HepG2 (cell line): ENCODE measurements around the gene MRPS34. TPM values are rescaled to one million over a fixed set of nuclear protein-coding genes. Genes with fewer than 3 reads are reported as not detected.

Experiments
- HDAC2 ChIP-seq: sonication (generic); formaldehyde crosslinking; IDR thresholded peaks from 2 replicates; pipeline ENCODE4 v1.4.0; 2020; ENCODE audit warnings: missing genetic modification reagents
- HOXA9 ChIP-seq: sonication (generic); formaldehyde crosslinking; IDR thresholded peaks from 2 replicates; pipeline ENCODE4 v1.8.1; 2022; ENCODE audit warnings: missing genetic modification reagents, mild to moderate bottlenecking, moderate library complexity, borderline replicate concordance
- KDM5B ChIP-seq: sonication (generic); formaldehyde crosslinking; IDR thresholded peaks from 2 replicates; pipeline ENCODE4 v1.4.0; 2020; ENCODE audit warnings: missing genetic modification reagents, mild to moderate bottlenecking, borderline replicate concordance
- STAT5B ChIP-seq: sonication (generic); formaldehyde crosslinking; IDR thresholded peaks from 2 replicates; pipeline ENCODE4 v1.4.0; 2020; ENCODE audit warnings: missing genetic modification reagents
- ZNF775 ChIP-seq: sonication (generic); formaldehyde crosslinking; IDR thresholded peaks from 2 replicates; pipeline ENCODE4 v1.4.0; 2020; ENCODE audit warnings: missing genetic modification reagents, mild to moderate bottlenecking, moderate library complexity, borderline replicate concordance
- ZNF816 ChIP-seq: sonication (generic); formaldehyde crosslinking; IDR thresholded peaks from 2 replicates; pipeline ENCODE4 v1.8.0; 2022; ENCODE audit warnings: missing genetic modification reagents, mild to moderate bottlenecking, borderline replicate concordance
- polyA plus RNA-seq, 8 experiments: library from polyadenylated mRNA; depleted of rRNA in 3 of 8; stranded (reverse) in 7 of 8; unstranded in 1 of 8; fragments of >200 nt; fragmentation: Illumina TruSeq in 4 of 8; extraction: Trizol in 4 of 8; gene quantifications; 2 replicates each; pipeline versions ENCODE4 v1.2.1 to v1.2.3, GENCODE V29; 2011 to 2016; ENCODE audit warnings: low read depth in 4 of 8, missing spikeins in 1 of 8, mixed read lengths in 1 of 8; ENCODE audit not compliant: insufficient read depth in 1 of 8
- total RNA-seq, 5 experiments: library from RNA; depleted of rRNA; stranded (reverse); fragments of >200 nt; fragmentation: Illumina TruSeq; extraction: Trizol; gene quantifications; 2 replicates each; pipeline ENCODE4 v1.2.3, GENCODE V29; 2016; ENCODE audit warnings: low read depth in 1 of 5
- TF ChIP-seq, protein P1 (sequence below): sonication (generic); formaldehyde crosslinking; IDR thresholded peaks from 2 replicates; pipeline ENCODE4 v1.4.0; 2020; ENCODE audit warnings: mild to moderate bottlenecking, missing genetic modification reagents
- TF ChIP-seq, protein P2 (sequence below): sonication (generic); formaldehyde crosslinking; IDR thresholded peaks from 2 replicates; pipeline ENCODE4 v1.5.0; 2020; ENCODE audit warnings: mild to moderate bottlenecking, missing genetic modification reagents, borderline replicate concordance
- TF ChIP-seq, protein P3 (sequence below): sonication (generic); formaldehyde crosslinking; IDR thresholded peaks from 2 replicates; pipeline ENCODE4 v1.4.0; 2020; ENCODE audit warnings: mild to moderate bottlenecking, missing genetic modification reagents
- TF ChIP-seq, protein P4 (sequence below): sonication (generic); formaldehyde crosslinking; conservative IDR thresholded peaks from 2 replicates; pipeline ENCODE4 v1.4.0; 2020; ENCODE audit warnings: missing genetic modification reagents

Gene MRPS34
- total and polyA plus RNA-seq, 2 of the 13 experiments (the other 11 are each of a cell fraction or from before 2014, with no cell fraction given): 63.5 to 131 TPM

DNA sequence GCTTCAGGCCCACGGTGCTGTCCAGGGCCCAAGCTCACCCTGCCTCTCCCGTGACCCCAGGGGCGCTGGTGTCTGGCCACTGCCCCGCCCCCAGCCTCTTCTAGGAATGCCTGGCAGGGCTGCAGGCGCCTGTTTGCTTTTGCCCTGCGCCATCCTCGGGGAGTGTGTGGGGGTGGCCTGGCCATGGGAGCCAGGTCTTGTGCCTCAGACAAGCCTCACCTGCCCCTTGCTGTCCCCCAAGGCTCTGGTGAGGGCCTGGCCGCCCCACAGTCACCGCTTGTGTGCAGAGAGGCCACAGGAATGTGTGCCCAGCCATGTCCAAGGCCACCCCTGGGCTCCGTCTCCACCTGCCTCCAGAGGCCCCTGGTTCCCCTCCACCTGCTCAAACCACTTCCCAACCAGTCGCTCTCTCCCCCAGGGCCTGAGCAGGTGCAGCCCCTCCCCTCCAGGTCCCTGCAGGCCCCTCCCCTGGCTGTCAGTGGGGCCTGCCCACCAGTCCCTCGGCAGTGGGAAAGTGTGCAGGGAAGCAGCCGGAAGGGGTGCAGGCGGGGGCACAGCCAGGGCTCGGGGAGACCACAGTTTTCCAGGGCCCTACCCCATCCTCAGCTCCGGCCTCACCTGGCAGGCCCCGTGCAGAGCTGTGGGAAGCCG lies 21.4 kb upstream of the MRPS34 start (continued):
- TF ChIP-seq, protein P1, sequence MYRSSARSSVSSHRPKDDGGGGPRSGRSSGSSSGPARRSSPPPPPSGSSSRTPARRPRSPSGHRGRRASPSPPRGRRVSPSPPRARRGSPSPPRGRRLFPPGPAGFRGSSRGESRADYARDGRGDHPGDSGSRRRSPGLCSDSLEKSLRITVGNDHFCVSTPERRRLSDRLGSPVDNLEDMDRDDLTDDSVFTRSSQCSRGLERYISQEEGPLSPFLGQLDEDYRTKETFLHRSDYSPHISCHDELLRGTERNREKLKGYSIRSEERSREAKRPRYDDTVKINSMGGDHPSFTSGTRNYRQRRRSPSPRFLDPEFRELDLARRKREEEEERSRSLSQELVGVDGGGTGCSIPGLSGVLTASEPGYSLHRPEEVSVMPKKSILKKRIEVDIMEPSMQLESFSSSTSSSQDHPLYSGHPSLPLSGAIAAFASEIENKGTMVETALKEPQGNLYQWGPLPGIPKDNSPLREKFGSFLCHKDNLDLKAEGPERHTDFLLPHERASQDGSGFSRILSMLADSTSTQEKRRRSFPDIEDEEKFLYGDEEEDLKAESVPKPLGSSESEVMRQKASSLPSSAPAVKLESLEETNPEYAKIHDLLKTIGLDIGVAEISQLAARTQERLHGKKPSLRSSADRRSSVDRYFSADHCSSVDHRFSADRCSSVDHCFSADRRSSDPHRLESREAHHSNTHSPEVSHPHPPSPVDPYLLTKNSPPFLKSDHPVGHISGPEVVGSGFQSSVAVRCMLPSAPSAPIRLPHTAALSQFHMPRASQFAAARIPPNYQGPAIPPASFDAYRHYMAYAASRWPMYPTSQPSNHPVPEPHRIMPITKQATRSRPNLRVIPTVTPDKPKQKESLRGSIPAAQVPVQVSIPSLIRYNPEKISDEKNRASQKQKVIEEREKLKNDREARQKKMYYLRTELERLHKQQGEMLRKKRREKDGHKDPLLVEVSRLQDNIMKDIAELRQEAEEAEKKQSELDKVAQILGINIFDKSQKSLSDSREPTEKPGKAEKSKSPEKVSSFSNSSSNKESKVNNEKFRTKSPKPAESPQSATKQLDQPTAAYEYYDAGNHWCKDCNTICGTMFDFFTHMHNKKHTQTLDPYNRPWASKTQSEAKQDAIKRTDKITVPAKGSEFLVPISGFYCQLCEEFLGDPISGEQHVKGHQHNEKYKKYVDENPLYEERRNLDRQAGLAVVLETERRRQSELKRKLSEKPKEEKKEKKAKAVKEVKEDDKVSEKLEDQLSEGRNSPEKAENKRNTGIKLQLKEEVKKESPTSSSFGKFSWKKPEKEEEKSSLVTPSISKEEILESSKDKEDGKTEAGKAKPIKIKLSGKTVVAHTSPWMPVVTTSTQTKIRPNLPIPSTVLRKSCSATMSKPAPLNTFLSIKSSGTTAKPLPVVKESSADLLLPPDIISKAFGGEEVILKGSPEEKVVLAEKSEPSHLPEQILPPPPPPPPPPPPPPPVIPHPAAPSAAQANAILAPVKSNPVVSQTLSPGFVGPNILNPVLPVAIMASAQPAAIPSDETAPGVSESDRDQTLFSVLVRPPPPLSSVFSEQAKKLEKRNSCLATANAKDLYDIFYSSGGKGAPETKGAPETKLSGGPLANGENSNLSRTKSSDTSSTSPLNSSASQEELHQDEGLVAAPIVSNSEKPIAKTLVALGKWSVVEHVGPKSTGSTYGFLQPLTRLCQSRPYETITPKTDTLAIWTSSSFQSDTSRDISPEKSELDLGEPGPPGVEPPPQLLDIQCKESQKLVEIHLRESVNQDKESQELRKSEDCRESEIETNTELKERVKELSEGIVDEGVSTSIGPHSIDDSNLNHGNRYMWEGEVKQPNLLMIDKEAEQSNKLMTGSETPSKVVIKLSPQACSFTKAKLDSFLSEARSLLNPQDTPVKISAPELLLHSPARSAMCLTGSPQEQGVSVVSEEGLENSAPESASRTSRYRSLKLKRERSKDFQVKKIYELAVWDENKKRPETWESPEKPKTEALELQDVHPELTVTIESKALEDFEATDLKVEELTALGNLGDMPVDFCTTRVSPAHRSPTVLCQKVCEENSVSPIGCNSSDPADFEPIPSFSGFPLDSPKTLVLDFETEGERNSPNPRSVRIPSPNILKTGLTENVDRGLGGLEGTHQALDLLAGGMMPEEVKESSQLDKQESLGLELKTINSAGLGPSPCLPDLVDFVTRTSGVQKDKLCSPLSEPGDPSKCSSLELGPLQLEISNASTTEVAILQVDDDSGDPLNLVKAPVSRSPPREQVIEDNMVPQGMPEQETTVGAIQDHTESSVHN (CRISPR knock-in tag): 0 out of 2 replicates have a peak, but pooled peaks have one; percentile 31
- TF ChIP-seq, protein P2, sequence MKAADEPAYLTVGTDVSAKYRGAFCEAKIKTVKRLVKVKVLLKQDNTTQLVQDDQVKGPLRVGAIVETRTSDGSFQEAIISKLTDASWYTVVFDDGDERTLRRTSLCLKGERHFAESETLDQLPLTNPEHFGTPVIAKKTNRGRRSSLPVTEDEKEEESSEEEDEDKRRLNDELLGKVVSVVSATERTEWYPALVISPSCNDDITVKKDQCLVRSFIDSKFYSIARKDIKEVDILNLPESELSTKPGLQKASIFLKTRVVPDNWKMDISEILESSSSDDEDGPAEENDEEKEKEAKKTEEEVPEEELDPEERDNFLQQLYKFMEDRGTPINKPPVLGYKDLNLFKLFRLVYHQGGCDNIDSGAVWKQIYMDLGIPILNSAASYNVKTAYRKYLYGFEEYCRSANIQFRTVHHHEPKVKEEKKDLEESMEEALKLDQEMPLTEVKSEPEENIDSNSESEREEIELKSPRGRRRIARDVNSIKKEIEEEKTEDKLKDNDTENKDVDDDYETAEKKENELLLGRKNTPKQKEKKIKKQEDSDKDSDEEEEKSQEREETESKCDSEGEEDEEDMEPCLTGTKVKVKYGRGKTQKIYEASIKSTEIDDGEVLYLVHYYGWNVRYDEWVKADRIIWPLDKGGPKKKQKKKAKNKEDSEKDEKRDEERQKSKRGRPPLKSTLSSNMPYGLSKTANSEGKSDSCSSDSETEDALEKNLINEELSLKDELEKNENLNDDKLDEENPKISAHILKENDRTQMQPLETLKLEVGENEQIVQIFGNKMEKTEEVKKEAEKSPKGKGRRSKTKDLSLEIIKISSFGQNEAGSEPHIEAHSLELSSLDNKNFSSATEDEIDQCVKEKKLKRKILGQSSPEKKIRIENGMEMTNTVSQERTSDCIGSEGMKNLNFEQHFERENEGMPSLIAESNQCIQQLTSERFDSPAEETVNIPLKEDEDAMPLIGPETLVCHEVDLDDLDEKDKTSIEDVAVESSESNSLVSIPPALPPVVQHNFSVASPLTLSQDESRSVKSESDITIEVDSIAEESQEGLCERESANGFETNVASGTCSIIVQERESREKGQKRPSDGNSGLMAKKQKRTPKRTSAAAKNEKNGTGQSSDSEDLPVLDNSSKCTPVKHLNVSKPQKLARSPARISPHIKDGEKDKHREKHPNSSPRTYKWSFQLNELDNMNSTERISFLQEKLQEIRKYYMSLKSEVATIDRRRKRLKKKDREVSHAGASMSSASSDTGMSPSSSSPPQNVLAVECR (CRISPR knock-in tag): peak; percentile 80; the same call in 1 of the 2 replicates
- TF ChIP-seq HDAC2 (CRISPR knock-in tag) (peak; percentile 53; the same call in 1 of the 2 replicates), HOXA9 (no peak), STAT5B (no peak), KDM5B (CRISPR knock-in tag) (peak; percentile 30; the same call in 1 of the 2 replicates), ZNF775 (CRISPR knock-in tag) (no peak), ZNF816 (CRISPR knock-in tag) (no peak)
- TF ChIP-seq, protein P3, sequence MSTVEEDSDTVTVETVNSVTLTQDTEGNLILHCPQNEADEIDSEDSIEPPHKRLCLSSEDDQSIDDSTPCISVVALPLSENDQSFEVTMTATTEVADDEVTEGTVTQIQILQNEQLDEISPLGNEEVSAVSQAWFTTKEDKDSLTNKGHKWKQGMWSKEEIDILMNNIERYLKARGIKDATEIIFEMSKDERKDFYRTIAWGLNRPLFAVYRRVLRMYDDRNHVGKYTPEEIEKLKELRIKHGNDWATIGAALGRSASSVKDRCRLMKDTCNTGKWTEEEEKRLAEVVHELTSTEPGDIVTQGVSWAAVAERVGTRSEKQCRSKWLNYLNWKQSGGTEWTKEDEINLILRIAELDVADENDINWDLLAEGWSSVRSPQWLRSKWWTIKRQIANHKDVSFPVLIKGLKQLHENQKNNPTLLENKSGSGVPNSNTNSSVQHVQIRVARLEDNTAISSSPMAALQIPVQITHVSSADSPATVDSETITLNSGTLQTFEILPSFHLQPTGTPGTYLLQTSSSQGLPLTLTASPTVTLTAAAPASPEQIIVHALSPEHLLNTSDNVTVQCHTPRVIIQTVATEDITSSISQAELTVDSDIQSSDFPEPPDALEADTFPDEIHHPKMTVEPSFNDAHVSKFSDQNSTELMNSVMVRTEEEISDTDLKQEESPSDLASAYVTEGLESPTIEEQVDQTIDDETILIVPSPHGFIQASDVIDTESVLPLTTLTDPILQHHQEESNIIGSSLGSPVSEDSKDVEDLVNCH (CRISPR knock-in tag): no peak
- TF ChIP-seq, protein P4, sequence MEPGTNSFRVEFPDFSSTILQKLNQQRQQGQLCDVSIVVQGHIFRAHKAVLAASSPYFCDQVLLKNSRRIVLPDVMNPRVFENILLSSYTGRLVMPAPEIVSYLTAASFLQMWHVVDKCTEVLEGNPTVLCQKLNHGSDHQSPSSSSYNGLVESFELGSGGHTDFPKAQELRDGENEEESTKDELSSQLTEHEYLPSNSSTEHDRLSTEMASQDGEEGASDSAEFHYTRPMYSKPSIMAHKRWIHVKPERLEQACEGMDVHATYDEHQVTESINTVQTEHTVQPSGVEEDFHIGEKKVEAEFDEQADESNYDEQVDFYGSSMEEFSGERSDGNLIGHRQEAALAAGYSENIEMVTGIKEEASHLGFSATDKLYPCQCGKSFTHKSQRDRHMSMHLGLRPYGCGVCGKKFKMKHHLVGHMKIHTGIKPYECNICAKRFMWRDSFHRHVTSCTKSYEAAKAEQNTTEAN (CRISPR knock-in tag): no peak
